Heart right ventricle (tissue), 16 donors: Measurements from ENCODE around the gene BRI3BP. TPM values are rescaled to one million over a fixed set of nuclear protein-coding genes. Genes with fewer than 3 reads are reported as not detected.

Experiments used
- ATAC-seq, 8 donors: fragments of 200-7000 bp; cut with Tn5 transposase; one replicate each; pipeline ENCODE4 v1.9.1; 2020; ENCODE audit warnings: mild to moderate bottlenecking in 8 of 8, moderate library complexity in 8 of 8, moderate number of reproducible peaks in 1 of 8
- DNase-seq, 2 donors: peaks; one replicate each; pipeline ENCODE4 v3.0.0-alpha.2; 2020
- H3K27ac ChIP-seq, 10 donors: fragments of 200-600 bp; sonication (generic) in 2 of 10; one replicate each; pipeline versions ENCODE4 v1.5.0 to v1.8.0; 2020 to 2022; ENCODE audit warnings: mild to moderate bottlenecking in 3 of 10
- H3K27me3 ChIP-seq, 7 donors: fragments of 200-600 bp; one replicate each; pipeline ENCODE4 v1.8.0; 2021 to 2022; ENCODE audit warnings: mild to moderate bottlenecking in 2 of 7
- H3K36me3 ChIP-seq, 9 donors: fragments of 200-600 bp; sonication (generic) in 1 of 9; one replicate each; pipeline versions ENCODE4 v1.5.0 to v1.8.0; 2020 to 2022; ENCODE audit warnings: mild to moderate bottlenecking in 2 of 9
- H3K4me1 ChIP-seq, 9 donors: fragments of 200-600 bp; sonication (generic) in 1 of 9; one replicate each; pipeline versions ENCODE4 v1.5.0 to v1.8.0; 2020 to 2022; ENCODE audit warnings: mild to moderate bottlenecking in 4 of 9
- H3K4me3 ChIP-seq, 10 donors: fragments of 200-600 bp; sonication (generic) in 2 of 10; one replicate each; pipeline versions ENCODE4 v1.5.0 to v1.8.0; 2020 to 2022; ENCODE audit warnings: mild to moderate bottlenecking in 7 of 10, moderate library complexity in 2 of 10
- H3K9me3 ChIP-seq, 11 donors: fragments of 200-600 bp in 10 of 11; sonication (generic) in 2 of 11; one replicate each; pipeline versions ENCODE4 v1.5.0 to v1.8.0; 2013 to 2022; ENCODE audit warnings: mild to moderate bottlenecking in 2 of 11, control low read depth in 1 of 11, moderate library complexity in 1 of 11
- CTCF ChIP-seq, 9 donors: fragments of 200-600 bp; sonication (generic) in 2 of 9; IDR thresholded peaks; one replicate each; pipeline versions ENCODE4 v1.5.0 to v1.8.0; 2021 to 2022; ENCODE audit warnings: antibody characterized with exemption in 9 of 9, mild to moderate bottlenecking in 5 of 9, moderate library complexity in 1 of 9
- WGBS, 2 donors: extraction: QIAGEN DNeasy Blood & Tissue Kit; methylation state at CpG; one replicate each; pipeline ENCODE4 v1.1.7; 2013; ENCODE audit warnings: inconsistent platforms in 1 of 2; 5-methylcytosine and 5-hydroxymethylcytosine counted together
- intact Hi-C, 10 donors: fragments of 100-400 bp; cut with DNase I; formaldehyde crosslinking; loops; one replicate each; pipeline versions ENCODE4 v1.11.1 to v1.14.2; 2022
- polyA plus RNA-seq, 2 donors: library from polyadenylated mRNA; stranded (reverse); fragments of 200-250 nt; gene quantifications; one replicate each; pipeline ENCODE4 v1.2.3, GENCODE V29; 2013
- total RNA-seq, 10 donors: library from RNA; stranded (reverse); fragmentation: NEBNext Ultra II Directional in 3 of 10; extraction: Animal tissue kit (Norgen Biotek cat#: 25700) in 3 of 10; gene quantifications; one replicate each; pipeline versions ENCODE4 v1.2.1 to v1.2.4, GENCODE V29; 2021 to 2023
- donor health status: Arrhythmogenic right ventricular cardiomyopathy.
- donor health status: ischemic (EF 13 %, LVEDD 7.1; RV severe dilation, severe dysfunction).
- donor health status: healthy with polysubstance abuse.
- donor health status: DM: no; HTN: yes; CAD: no.
- donor health status: DM: no; HTN: no; CAD: no.
- donor health status: ischemic (EF 25% LVEDD 6.9; RV normal size, moderate dysfunction).
- donor health status: ischemic (EF 25% LVEDD 5.7; RV mildly dilated, moderate dysfunction).
- donor health status: healthy.
- donor health status: DM: yes; HTN: yes; CAD: no.
- donor health status: Ischemic cardiomyopathy.
- donor health status: ischemic (EF 35%, LVEDD 5.7; RV mildly dilated, moderate dysfunction).
- donor health status: nonischemic (EF 11% LVEDD 7.7; RV severe dilation, severe dysfunction).
- donor health status: DM: yes; HTN: yes; CAD: no.
- donor health status: PGD.
- donor health status: ischemic (EF 29% LVEDD 5.4; RV normal size, mild dysfunction).
- donor health status: nonischemic (EF 23%, LVEDD 6.1; RV moderate dilation, normal function).

Gene BRI3BP
- total and polyA plus RNA-seq, 12 donors: 1.3 to 4.9 (median 3.7) TPM

GRCh38 chr12:125004621-125005020 is 11.2 kb downstream of the BRI3BP start:
- Histone ChIP-seq H3K36me3 (no peaks in the 10 kb centered on the region), H3K4me1 (no peaks in the 10 kb centered on the region), H3K27ac (no peak overlapping the region), H3K27me3 (no peaks in the 10 kb centered on the region), H3K9me3 (no peaks in the 10 kb centered on the region), H3K4me3 (no peak overlapping the region)
- intact Hi-C loops: no loop called here
- WGBS, 2 donors: 95 to 97% methylated on average over 6 of the region's 6 CpGs
- TF ChIP-seq CTCF (IDR thresholded peaks at IDR 0.05): no peak
- DNase-seq (no peak), ATAC-seq (no peak)

- no peak overlapping the region for H3K4me3 ChIP-seq
- no peaks in the 10 kb centered on the region for H3K4me1 ChIP-seq
- no peak for ATAC-seq
- no peak overlapping the region for H3K27ac ChIP-seq
- DNase-seq: no peak
- intact Hi-C loops: no loop called here
- H3K9me3 ChIP-seq: no peaks in the 10 kb centered on the region
- WGBS, 2 donors: 92% methylated on average over 14 of the region's 14 CpGs
- H3K36me3 ChIP-seq: no peaks in the 10 kb centered on the region
- H3K27me3 ChIP-seq: no peaks in the 10 kb centered on the region
- TF ChIP-seq CTCF (IDR thresholded peaks at IDR 0.05): no peak
These were observed 12.2 kb downstream of the BRI3BP start for GRCh38 chr12:125005652-125006051.

- Histone ChIP-seq H3K27ac (no peak overlapping the region), H3K4me3 (no peak overlapping the region), H3K36me3 (no peaks in the 10 kb centered on the region), H3K9me3 (no peaks in the 10 kb centered on the region), H3K27me3 (no peaks in the 10 kb centered on the region), H3K4me1 (no peaks in the 10 kb centered on the region)
- 95 to 98% methylated on average over 11 of the region's 11 CpGs for WGBS, 2 donors
- TF ChIP-seq CTCF (IDR thresholded peaks at IDR 0.05): no peak
- intact Hi-C loops: no loop called here
- DNase-seq (no peak), ATAC-seq (no peak)
These were observed 12.9 kb downstream of the BRI3BP start for GRCh38 chr12:125006365-125006764.

GRCh38 chr12:125013816-125014442 is 20.5 kb downstream of the BRI3BP start:
- Histone ChIP-seq H3K27ac (no peak overlapping the region), H3K4me1 (no peaks in the 10 kb centered on the region), H3K27me3 (no peaks in the 10 kb centered on the region), H3K36me3 (peaks cover 0 to 43% (median 0%) of the 10 kb centered on the region in 9 donors), H3K9me3 (no peaks in the 10 kb centered on the region), H3K4me3 (no peak overlapping the region)
- WGBS, 2 donors: 83 to 91% methylated on average over 14 of the region's 14 CpGs
- no peak for ATAC-seq
- intact Hi-C loops: no loop called here
- DNase-seq: no peak
- no peak for TF ChIP-seq CTCF (IDR thresholded peaks at IDR 0.05)
